Measurements from ENCODE around the gene TXK.
"Not testable (repeated sequence)": the region's sequence is repeated elsewhere in the genome, so short reads cannot be mapped to it uniquely, and the experiment has no call there.

The TXK gene

GRCh38 chr4:48134081-48134480, at the start of gene TXK:
Gene TXK, minus strand, starts transcription at chr4:48134250. Its CDS starts 80 bp downstream, at chr4:48134170.
- peak; percentile 67 for DNase-seq (ENCODE audit: low spot score)

GRCh38 chr4:48180234-48180633, 46.2 kb upstream of the TXK start:
- no peak for DNase-seq (ENCODE audit: low spot score)

- no peak for DNase-seq (ENCODE audit: low spot score)
Observed at GRCh38 chr4:48178931-48179330, 44.9 kb upstream of the TXK start.

GRCh38 chr4:48175806-48176205, 41.8 kb upstream of the TXK start:
- no peak for DNase-seq (ENCODE audit: low spot score)

GRCh38 chr4:48175328-48175727, 41.3 kb upstream of the TXK start:
- DNase-seq (ENCODE audit: low spot score): no peak

- no peak for DNase-seq (ENCODE audit: low spot score)
Observed at GRCh38 chr4:48173056-48173991, 39.3 kb upstream of the TXK start.

GRCh38 chr4:48172651-48173050, 38.6 kb upstream of the TXK start:
- DNase-seq (ENCODE audit: low spot score): no peak

- DNase-seq (ENCODE audit: low spot score): no peak
Observed at GRCh38 chr4:48169636-48170035, 35.6 kb upstream of the TXK start.

GRCh38 chr4:48167538-48168263, 33.7 kb upstream of the TXK start:
- DNase-seq (ENCODE audit: low spot score): no peak

- DNase-seq (ENCODE audit: low spot score): not testable (repeated sequence)
Observed at GRCh38 chr4:48164561-48164960, 30.5 kb upstream of the TXK start.

GRCh38 chr4:48163746-48164145, 29.7 kb upstream of the TXK start:
- DNase-seq (ENCODE audit: low spot score): no peak

GRCh38 chr4:48162162-48162561, 28.1 kb upstream of the TXK start:
- DNase-seq (ENCODE audit: low spot score): no peak

- no peak for DNase-seq (ENCODE audit: low spot score)
Observed at GRCh38 chr4:48157271-48157670, 23.2 kb upstream of the TXK start.

- no peak for DNase-seq (ENCODE audit: low spot score)
Observed at GRCh38 chr4:48156423-48156822, 22.4 kb upstream of the TXK start.

- DNase-seq (ENCODE audit: low spot score): no peak
Observed at GRCh38 chr4:48153791-48154550, 19.9 kb upstream of the TXK start.

- no peak for DNase-seq (ENCODE audit: low spot score)
Observed at GRCh38 chr4:48152259-48152658, 18.2 kb upstream of the TXK start.

GRCh38 chr4:48149827-48150370, 15.8 kb upstream of the TXK start:
- no peak for DNase-seq (ENCODE audit: low spot score)

- DNase-seq (ENCODE audit: low spot score): no peak
Observed at GRCh38 chr4:48147621-48148020, 13.6 kb upstream of the TXK start.

GRCh38 chr4:48141048-48141447, 7.0 kb upstream of the TXK start:
- DNase-seq (ENCODE audit: low spot score): peak; percentile 57

- DNase-seq (ENCODE audit: low spot score): peak; percentile 46
Observed at GRCh38 chr4:48139691-48140090, 5.6 kb upstream of the TXK start.

- peak; percentile 53 for DNase-seq (ENCODE audit: low spot score)
Observed at GRCh38 chr4:48138936-48139335, 4.9 kb upstream of the TXK start.

GRCh38 chr4:48138511-48138910, 4.5 kb upstream of the TXK start:
- no peak for DNase-seq (ENCODE audit: low spot score)
